Trophoblast cell (in vitro differentiated cells and primary cell): ENCODE measurements around the gene GUCD1.

ENCODE experiments used
- DNase-seq, 2 donors: peaks; one replicate each; pipeline ENCODE4 v3.0.0-alpha.2; 2016
- H2AFZ ChIP-seq: 2 replicates; pipeline ENCODE4 v1.6.1; 2013; ENCODE audit warnings: low read length, moderate library complexity, mild to moderate bottlenecking; ENCODE audit not compliant: insufficient read depth, poor library complexity
- H2AK5ac ChIP-seq: 2 replicates; pipeline ENCODE4 v1.6.1; 2013; ENCODE audit warnings: mild to moderate bottlenecking, low read length
- H2BK120ac ChIP-seq: 2 replicates; pipeline ENCODE4 v1.6.1; 2013; ENCODE audit warnings: low read length, mild to moderate bottlenecking, moderate library complexity; ENCODE audit not compliant: insufficient read depth, poor library complexity
- H2BK12ac ChIP-seq: 2 replicates; pipeline ENCODE4 v1.6.1; 2013; ENCODE audit warnings: mild to moderate bottlenecking, low read length, moderate library complexity
- H2BK5ac ChIP-seq: 2 replicates; pipeline ENCODE4 v1.6.1; 2013; ENCODE audit warnings: low read length, low read depth, moderate library complexity, mild to moderate bottlenecking; ENCODE audit not compliant: poor library complexity
- H3K14ac ChIP-seq: 2 replicates; pipeline ENCODE4 v1.6.1; 2013; ENCODE audit warnings: mild to moderate bottlenecking, low read length
- H3K18ac ChIP-seq: 2 replicates; pipeline ENCODE4 v1.6.1; 2013; ENCODE audit warnings: mild to moderate bottlenecking, low read length
- H3K23ac ChIP-seq: 2 replicates; pipeline ENCODE4 v1.6.1; 2013; ENCODE audit warnings: low read length
- H3K27ac ChIP-seq: 2 replicates; pipeline ENCODE4 v1.5.1; 2013; ENCODE audit warnings: low read depth, mild to moderate bottlenecking, inconsistent platforms, low read length, moderate library complexity
- H3K27me3 ChIP-seq: 2 replicates; pipeline ENCODE4 v1.6.1; 2013; ENCODE audit warnings: inconsistent platforms, mild to moderate bottlenecking, low read length, moderate library complexity; ENCODE audit not compliant: insufficient read depth
- H3K36me3 ChIP-seq, 2 experiments: 1 replicate in 1 of 2; 2 replicates in 1 of 2; pipeline ENCODE4 v1.6.1; 2013; ENCODE audit warnings: low read length in 2 of 2, mild to moderate bottlenecking in 2 of 2, moderate library complexity in 1 of 2; ENCODE audit not compliant: insufficient read depth in 2 of 2, control insufficient read depth in 1 of 2
- H3K4ac ChIP-seq: 2 replicates; pipeline ENCODE4 v1.6.1; 2013; ENCODE audit warnings: low read depth, mild to moderate bottlenecking, low read length, moderate library complexity
- H3K4me1 ChIP-seq, 2 experiments: 1 replicate in 1 of 2; 2 replicates in 1 of 2; pipeline ENCODE4 v1.6.1; 2013; ENCODE audit warnings: low read length in 2 of 2, mild to moderate bottlenecking in 2 of 2, moderate library complexity in 1 of 2; ENCODE audit not compliant: insufficient read depth in 2 of 2, control insufficient read depth in 1 of 2
- H3K4me2 ChIP-seq: 2 replicates; pipeline ENCODE4 v1.6.1; 2013; ENCODE audit warnings: inconsistent platforms, mild to moderate bottlenecking, low read length, moderate library complexity
- H3K4me3 ChIP-seq: 2 replicates; pipeline ENCODE4 v1.5.1; 2013; ENCODE audit warnings: mild to moderate bottlenecking, low read depth, low read length, inconsistent platforms
- H3K79me1 ChIP-seq: one replicate; pipeline ENCODE4 v1.6.1; 2013; ENCODE audit warnings: low read length
- H3K79me2 ChIP-seq: 2 replicates; pipeline ENCODE4 v1.6.1; 2013; ENCODE audit warnings: low read length, mild to moderate bottlenecking; ENCODE audit not compliant: control insufficient read depth, insufficient read depth, poor library complexity
- H3K9ac ChIP-seq: 2 replicates; pipeline ENCODE4 v1.6.1; 2013; ENCODE audit warnings: mild to moderate bottlenecking, low read length
- H3K9me3 ChIP-seq: 2 replicates; pipeline ENCODE4 v1.6.1; 2013; ENCODE audit warnings: low read depth, mild to moderate bottlenecking, control low read depth, inconsistent platforms, low read length; ENCODE audit not compliant: insufficient read depth
- H4K12ac ChIP-seq: 2 replicates; pipeline ENCODE4 v1.6.1; 2013; ENCODE audit warnings: low read depth, mild to moderate bottlenecking, low read length, moderate library complexity
- H4K8ac ChIP-seq: 2 replicates; pipeline ENCODE4 v1.6.1; 2013; ENCODE audit warnings: low read depth, mild to moderate bottlenecking, low read length, moderate library complexity
- H4K91ac ChIP-seq: one replicate; pipeline ENCODE4 v1.6.1; 2013; ENCODE audit warnings: low read depth, mild to moderate bottlenecking, low read length, moderate library complexity
- WGBS: extraction: QIAGEN DNeasy Blood & Tissue Kit; methylation state at CpG from one replicate; pipeline ENCODE4 v1.1.7; 2013; ENCODE audit warnings: missing lambda C conversion rate; ENCODE audit not compliant: insufficient read length, insufficient coverage; ENCODE audit errors: extremely low coverage; 5-methylcytosine and 5-hydroxymethylcytosine counted together

Gene GUCD1

GRCh38 chr22:24526191-24526590 is 28.7 kb downstream of the GUCD1 start:
- Histone ChIP-seq H2BK5ac (no peak overlapping the region), H3K4me2 (no peak overlapping the region), H3K9ac (no peak overlapping the region), H3K4ac (no peak overlapping the region), H3K79me1 (peaks cover 2% of the 10 kb centered on the region), H3K36me3 (no peaks in the 10 kb centered on the region), H4K12ac (no peak overlapping the region), H3K14ac (no peak overlapping the region), H3K18ac (no peak overlapping the region), H2AK5ac (no peak overlapping the region), H2BK120ac (no peak overlapping the region), H3K4me3 (no peak overlapping the region), H4K8ac (no peak overlapping the region), H2BK12ac (no peak overlapping the region), H3K23ac (no peak overlapping the region), H3K27me3 (no peaks in the 10 kb centered on the region), H2AFZ (no peak overlapping the region), H4K91ac (no peak overlapping the region), H3K27ac (no peak overlapping the region), H3K9me3 (no peaks in the 10 kb centered on the region), H3K79me2 (no peaks in the 10 kb centered on the region), H3K4me1 (peaks cover 11 to 19% of the 10 kb centered on the region in 2 experiments)
- peak; percentile 95 to 99 for DNase-seq
- no CpG with 5 or more reads among the region's 2 CpGs for WGBS

- Histone ChIP-seq H3K27me3 (no peaks in the 10 kb centered on the region), H3K4me2 (peak overlapping the region; percentile 6), H3K79me2 (no peaks in the 10 kb centered on the region), H2BK120ac (no peak overlapping the region), H3K4ac (no peak overlapping the region), H3K9me3 (no peaks in the 10 kb centered on the region), H3K18ac (no peak overlapping the region), H2AK5ac (no peak overlapping the region), H3K36me3 (no peaks in the 10 kb centered on the region), H3K4me1 (peaks cover 11 to 18% of the 10 kb centered on the region in 2 experiments), H3K14ac (no peak overlapping the region), H4K12ac (no peak overlapping the region), H3K9ac (no peak overlapping the region), H3K23ac (no peak overlapping the region), H4K91ac (no peak overlapping the region), H4K8ac (no peak overlapping the region), H2BK12ac (peak overlapping the region; percentile 34), H3K4me3 (no peak overlapping the region), H3K79me1 (peaks cover 2% of the 10 kb centered on the region), H2AFZ (no peak overlapping the region), H3K27ac (no peak overlapping the region), H2BK5ac (no peak overlapping the region)
- peak; percentile 86 to 95 for DNase-seq
- no CpG with 5 or more reads among the region's 12 CpGs for WGBS
Measured at GRCh38 chr22:24525416-24526037, 29.4 kb downstream of the GUCD1 start.

- Histone ChIP-seq H3K4me1 (peaks cover 11 to 18% of the 10 kb centered on the region in 2 experiments), H2BK12ac (no peak overlapping the region), H3K36me3 (no peaks in the 10 kb centered on the region), H3K23ac (no peak overlapping the region), H2AK5ac (peak overlapping the region; percentile 62), H3K79me1 (peaks cover 2% of the 10 kb centered on the region), H3K79me2 (no peaks in the 10 kb centered on the region), H3K4me2 (no peak overlapping the region), H3K27me3 (no peaks in the 10 kb centered on the region), H3K18ac (no peak overlapping the region), H2AFZ (no peak overlapping the region), H4K8ac (no peak overlapping the region), H3K9ac (no peak overlapping the region), H3K14ac (no peak overlapping the region), H3K27ac (no peak overlapping the region), H4K91ac (no peak overlapping the region), H2BK5ac (no peak overlapping the region), H2BK120ac (no peak overlapping the region), H3K4ac (no peak overlapping the region), H3K4me3 (no peak overlapping the region), H4K12ac (no peak overlapping the region), H3K9me3 (no peaks in the 10 kb centered on the region)
- DNase-seq, result no peak
- no CpG with 5 or more reads among the region's 2 CpGs for WGBS
Measured at GRCh38 chr22:24523873-24524272, 31.1 kb downstream of the GUCD1 start.

GRCh38 chr22:24521791-24522245 is 33.1 kb downstream of the GUCD1 start:
- no CpG with 5 or more reads among the region's 8 CpGs for WGBS

More at GRCh38 chr22:24521791-24522245, 33.1 kb downstream of the GUCD1 start:
- Histone ChIP-seq H3K9ac (no peak overlapping the region), H2AK5ac (no peak overlapping the region), H3K79me1 (peaks cover 2% of the 10 kb centered on the region), H2AFZ (no peak overlapping the region), H3K14ac (no peak overlapping the region), H3K4me3 (no peak overlapping the region), H4K91ac (no peak overlapping the region), H3K18ac (no peak overlapping the region), H2BK120ac (no peak overlapping the region), H3K4me1 (peaks cover 11 to 18% of the 10 kb centered on the region in 2 experiments), H3K4ac (no peak overlapping the region), H4K12ac (no peak overlapping the region), H3K9me3 (no peaks in the 10 kb centered on the region), H3K27me3 (no peaks in the 10 kb centered on the region), H3K36me3 (no peaks in the 10 kb centered on the region), H4K8ac (no peak overlapping the region), H3K79me2 (no peaks in the 10 kb centered on the region), H2BK12ac (peak overlapping the region; percentile 5), H3K27ac (no peak overlapping the region), H2BK5ac (no peak overlapping the region), H3K4me2 (peak overlapping the region; percentile 31), H3K23ac (no peak overlapping the region)
- DNase-seq, result peak; percentile 58 to 63
